Measurements from ENCODE around the gene AGXT. TPM values are rescaled to one million over a fixed set of nuclear protein-coding genes. Genes with fewer than 3 reads are reported as not detected.

Gene AGXT
- total RNA-seq, 2 experiments from 2014 or later = not detected

DNA sequence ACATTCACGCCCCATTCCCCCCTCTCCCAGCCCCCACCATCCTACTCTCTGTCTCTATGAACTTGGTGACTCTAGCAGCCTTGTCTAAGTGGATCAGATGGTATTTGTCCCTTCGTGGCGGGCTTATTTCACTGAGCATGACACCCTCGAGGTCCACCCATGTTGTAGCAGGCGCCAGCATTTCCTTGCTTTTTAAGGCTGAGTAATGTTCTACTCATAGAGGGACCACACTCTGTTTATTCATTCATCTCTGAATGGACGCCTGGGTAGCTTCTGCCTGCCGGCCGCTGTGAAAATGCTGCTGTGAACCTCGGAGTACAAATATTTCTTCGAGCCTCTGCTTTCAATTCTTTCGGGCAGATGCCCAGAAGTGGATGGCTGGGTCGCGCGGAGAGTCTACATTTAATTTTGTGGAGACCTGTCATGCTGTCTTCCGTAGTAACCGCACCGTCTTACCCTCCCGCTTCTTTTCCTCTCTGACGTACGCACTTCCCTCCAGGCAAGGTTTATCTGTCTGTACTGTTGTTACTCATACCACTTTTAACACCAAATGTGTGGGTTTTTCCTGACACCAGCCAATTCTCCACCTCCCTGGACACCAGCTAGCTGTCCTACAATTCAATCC, 43.1 kb downstream of the AGXT start:
- Histone ChIP-seq H4K20me1 (ENCODE audit: insufficient read depth, low read length) (no peaks in the 10 kb centered on the region), H3K4me2 (ENCODE audit: low read length) (no peak overlapping the region), H3K9me2 (ENCODE audit: insufficient read depth, low read length) (no peaks in the 10 kb centered on the region), H3K36me3 (ENCODE audit: insufficient read depth, low read length) (no peaks in the 10 kb centered on the region), H3K9me3 (ENCODE audit: low read length) (no peaks in the 10 kb centered on the region), H3K27ac (ENCODE audit: low read depth, low read length, poor library complexity, severe bottlenecking) (no peak overlapping the region), H3K4me3 (ENCODE audit: low read depth, low read length, poor library complexity, severe bottlenecking) (no peak overlapping the region), H3K79me2 (ENCODE audit: insufficient read depth, low read depth, low read length) (no peaks in the 10 kb centered on the region), H2AFZ (ENCODE audit: low read length) (no peak overlapping the region), H3K4me1 (ENCODE audit: insufficient read depth, low read length, poor library complexity, severe bottlenecking) (no peaks in the 10 kb centered on the region)
- POLR2A ChIA-PET = no interaction called here
- DNase-seq (ENCODE audit: low spot score) = no peak
- BruUV-seq (replicated peaks) = no TSS peak
- intact Hi-C loops (cut with micrococcal nuclease; ENCODE audit: unreplicated experiment) = no loop called here
- CTCF ChIA-PET (ENCODE audit: unreplicated experiment) = no interaction called here
- TF ChIP-seq CTCF (conservative IDR thresholded peaks at IDR 0.05; ENCODE audit: low read length) (no peak), EZH2phosphoT487 (IDR thresholded peaks at IDR 0.05; ENCODE audit: borderline replicate concordance, low read depth, low read length) (no peak)

DNA sequence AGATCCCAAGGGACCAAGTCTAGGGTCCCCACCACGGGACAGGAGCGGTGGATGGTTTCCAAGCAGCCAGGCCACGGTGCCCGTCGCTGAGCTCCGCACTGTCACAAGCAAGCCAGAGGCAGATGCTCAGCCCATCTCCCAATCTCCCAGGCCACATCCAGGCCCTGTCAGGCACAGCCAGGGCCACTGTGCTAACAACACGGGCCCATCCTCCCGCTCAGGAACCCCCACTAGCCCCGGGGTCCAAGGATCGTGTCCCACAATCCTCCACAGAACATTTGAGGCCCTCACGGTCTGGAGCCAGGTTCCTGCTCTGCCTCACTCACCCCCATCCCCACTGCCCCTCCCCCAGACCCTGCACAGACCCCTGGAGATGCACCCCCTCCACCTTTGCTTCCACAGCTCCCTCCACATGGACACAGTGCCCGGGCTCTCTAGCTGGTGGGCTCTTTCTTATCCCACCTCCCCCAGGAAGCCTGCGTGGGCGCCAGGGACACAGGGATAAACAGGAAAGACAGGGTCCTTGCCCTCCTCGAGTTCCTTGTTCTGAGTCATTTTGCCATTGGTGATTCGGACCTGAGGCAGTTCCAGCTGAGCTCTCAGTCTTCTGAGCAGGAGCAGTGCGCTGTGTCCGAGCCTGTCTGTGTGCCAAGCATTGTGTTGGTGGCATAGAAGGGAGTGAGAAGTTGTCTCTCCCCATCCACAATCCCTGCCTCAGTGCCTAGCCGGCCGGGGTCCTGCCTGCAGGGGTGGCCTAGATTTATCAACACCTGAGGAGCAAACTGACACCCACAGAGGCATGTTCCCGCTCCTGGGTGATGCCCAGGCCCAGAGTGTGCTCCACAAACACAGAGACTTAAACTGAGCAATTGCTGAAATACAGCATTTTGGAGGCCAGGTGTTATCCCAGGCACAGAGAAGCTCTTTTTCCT, 44.5 kb downstream of the AGXT start:
- ChIA-PET CTCF (ENCODE audit: unreplicated experiment) (no interaction called here), POLR2A (no interaction called here)
- no peaks in the 10 kb centered on the region for H3K9me2 ChIP-seq (ENCODE audit: insufficient read depth, low read length)
- no peak for DNase-seq (ENCODE audit: low spot score)
- H4K20me1 ChIP-seq (ENCODE audit: insufficient read depth, low read length) = no peaks in the 10 kb centered on the region
- intact Hi-C loops (cut with micrococcal nuclease; ENCODE audit: unreplicated experiment) = no loop called here
- no peaks in the 10 kb centered on the region for H3K36me3 ChIP-seq (ENCODE audit: insufficient read depth, low read length)
- TF ChIP-seq CTCF (conservative IDR thresholded peaks at IDR 0.05; ENCODE audit: low read length) = no peak
- TF ChIP-seq EZH2phosphoT487 (IDR thresholded peaks at IDR 0.05; ENCODE audit: borderline replicate concordance, low read depth, low read length) = no peak
- H3K9me3 ChIP-seq (ENCODE audit: low read length) = no peaks in the 10 kb centered on the region
- BruUV-seq (replicated peaks) = no TSS peak
- H2AFZ ChIP-seq (ENCODE audit: low read length) = no peak overlapping the region
- H3K4me1 ChIP-seq (ENCODE audit: insufficient read depth, low read length, poor library complexity, severe bottlenecking) = no peaks in the 10 kb centered on the region
- H3K4me3 ChIP-seq (ENCODE audit: low read depth, low read length, poor library complexity, severe bottlenecking) = no peak overlapping the region
- no peak overlapping the region for H3K4me2 ChIP-seq (ENCODE audit: low read length)
- H3K27ac ChIP-seq (ENCODE audit: low read depth, low read length, poor library complexity, severe bottlenecking) = no peak overlapping the region
- H3K79me2 ChIP-seq (ENCODE audit: insufficient read depth, low read depth, low read length) = no peaks in the 10 kb centered on the region
